CD4-positive, alpha-beta T cell treated with Interleukin-6 for 4 hours (primary cell): ENCODE results near the gene GNGT1.
"Not testable (repeated sequence)": the region's sequence is repeated elsewhere in the genome, so short reads cannot be mapped to it uniquely, and the experiment has no call there.

Experiments used
- DNase-seq: peaks from one replicate; pipeline ENCODE4 v3.0.0-alpha.2; 2020; ENCODE audit warnings: mixed read lengths

Gene GNGT1

GRCh38 chr7:93910076-93910994 lies 4.0 kb downstream of the GNGT1 start:
- DNase-seq, result no peak

DNA sequence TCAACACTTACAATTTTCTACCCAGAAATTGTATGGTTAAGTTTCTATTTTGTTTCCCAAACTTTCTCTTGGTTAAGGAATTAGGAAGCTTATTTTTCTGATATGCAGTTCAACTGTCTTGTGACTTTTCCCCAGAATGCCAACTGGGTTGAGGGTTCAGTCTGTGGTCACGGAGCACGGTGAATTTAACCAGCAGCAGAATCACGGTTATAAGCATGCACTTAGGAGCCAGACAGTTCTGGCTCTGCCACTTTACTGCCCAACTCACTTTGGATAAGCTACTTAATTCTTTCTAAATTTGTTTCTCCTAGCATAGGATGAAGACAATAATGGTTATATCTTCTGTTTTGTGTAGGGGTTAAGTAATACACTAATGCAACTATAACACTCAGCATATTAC lies 4.9 kb downstream of the GNGT1 start:
- DNase-seq, result not testable (repeated sequence)

GRCh38 chr7:93911661-93912060 lies 5.3 kb downstream of the GNGT1 start:
- DNase-seq, result not testable (repeated sequence)

DNA sequence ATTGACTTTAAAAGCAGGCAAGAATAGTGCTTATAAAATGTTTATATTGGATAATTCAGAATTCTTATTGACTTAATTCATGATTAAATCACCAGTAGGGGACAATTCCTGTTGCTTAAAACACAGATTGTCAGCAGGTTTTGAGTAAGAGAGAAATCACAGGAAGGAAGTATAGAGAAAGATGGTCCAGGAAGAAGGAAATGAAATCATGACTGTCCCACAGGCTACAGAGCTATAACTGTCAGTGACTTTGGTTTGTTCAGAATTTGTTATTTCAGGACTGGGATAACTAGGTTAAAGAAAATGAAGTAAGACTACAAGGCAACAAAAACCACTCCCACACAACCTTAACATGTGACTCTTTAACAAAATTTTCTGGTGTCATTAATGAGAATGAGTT lies 6.8 kb downstream of the GNGT1 start:
- no peak for DNase-seq

GRCh38 chr7:93914581-93915066 lies 8.3 kb downstream of the GNGT1 start:
- DNase-seq, result no peak

DNA sequence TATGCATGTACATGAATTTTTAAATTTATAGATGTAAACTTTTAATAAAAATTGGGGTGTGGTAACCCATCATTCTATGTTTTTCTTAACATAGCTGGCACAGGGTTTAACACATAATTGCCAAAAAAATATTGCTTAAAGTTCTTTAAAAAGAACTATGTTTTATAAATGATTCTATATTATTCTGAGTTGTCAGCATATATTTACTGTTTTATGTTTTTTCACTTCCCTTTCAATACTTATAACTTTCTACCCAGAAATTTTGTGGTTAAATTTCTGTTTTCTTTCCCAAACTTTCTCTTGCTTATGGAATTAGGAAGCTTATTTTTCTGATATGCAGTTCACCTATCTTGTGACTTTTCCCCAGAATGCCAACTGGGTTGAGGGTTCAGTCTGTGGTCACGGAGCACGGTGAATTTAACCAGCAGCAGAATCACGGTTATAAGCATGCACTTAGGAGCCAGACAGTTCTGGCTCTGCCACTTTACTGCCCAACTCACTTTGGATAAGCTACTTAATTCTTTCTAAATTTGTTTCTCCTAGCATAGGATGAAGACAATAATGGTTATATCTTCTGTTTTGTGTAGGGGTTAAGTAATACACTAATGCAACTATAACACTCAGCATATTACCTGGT lies 9.0 kb downstream of the GNGT1 start:
- DNase-seq, result not testable (repeated sequence)

DNA sequence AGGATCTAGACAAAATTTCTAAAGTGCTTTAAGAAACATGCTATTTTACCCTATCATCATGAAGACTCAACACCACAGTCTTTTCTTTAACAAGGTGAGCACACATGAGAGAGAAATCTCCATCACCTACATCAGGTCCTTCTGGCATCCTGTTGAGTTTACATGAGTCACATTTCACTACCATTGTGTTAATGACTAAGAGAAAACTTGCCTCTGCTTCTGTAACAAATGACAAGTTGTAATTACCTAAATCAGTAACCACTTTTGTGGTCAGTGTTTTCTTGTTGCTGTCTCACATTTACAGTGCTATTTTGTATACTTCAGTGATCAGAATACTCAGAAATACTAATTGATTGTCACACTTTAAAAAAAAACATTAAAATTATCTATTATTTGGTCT lies 9.5 kb downstream of the GNGT1 start:
- DNase-seq, result not testable (repeated sequence)

DNA sequence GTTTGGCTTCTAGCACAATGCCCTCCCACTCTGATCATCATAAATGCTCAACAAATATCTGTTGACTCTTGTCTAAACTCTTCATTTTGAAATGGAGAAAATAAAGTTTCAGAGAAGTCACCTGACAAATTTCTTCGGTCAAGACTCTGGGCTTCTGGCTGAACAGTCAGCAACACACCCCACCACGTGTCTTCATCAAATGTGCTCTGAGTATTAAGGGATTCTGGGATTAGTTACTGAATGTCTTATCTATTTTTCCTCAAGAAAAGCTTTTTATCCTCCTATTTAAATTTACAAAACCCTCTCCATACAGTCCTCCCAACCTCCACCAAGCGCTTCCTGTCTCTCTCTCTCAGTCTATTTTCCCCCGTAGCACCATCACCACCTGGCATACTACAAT lies 9.9 kb downstream of the GNGT1 start:
- not testable (repeated sequence) for DNase-seq

DNA sequence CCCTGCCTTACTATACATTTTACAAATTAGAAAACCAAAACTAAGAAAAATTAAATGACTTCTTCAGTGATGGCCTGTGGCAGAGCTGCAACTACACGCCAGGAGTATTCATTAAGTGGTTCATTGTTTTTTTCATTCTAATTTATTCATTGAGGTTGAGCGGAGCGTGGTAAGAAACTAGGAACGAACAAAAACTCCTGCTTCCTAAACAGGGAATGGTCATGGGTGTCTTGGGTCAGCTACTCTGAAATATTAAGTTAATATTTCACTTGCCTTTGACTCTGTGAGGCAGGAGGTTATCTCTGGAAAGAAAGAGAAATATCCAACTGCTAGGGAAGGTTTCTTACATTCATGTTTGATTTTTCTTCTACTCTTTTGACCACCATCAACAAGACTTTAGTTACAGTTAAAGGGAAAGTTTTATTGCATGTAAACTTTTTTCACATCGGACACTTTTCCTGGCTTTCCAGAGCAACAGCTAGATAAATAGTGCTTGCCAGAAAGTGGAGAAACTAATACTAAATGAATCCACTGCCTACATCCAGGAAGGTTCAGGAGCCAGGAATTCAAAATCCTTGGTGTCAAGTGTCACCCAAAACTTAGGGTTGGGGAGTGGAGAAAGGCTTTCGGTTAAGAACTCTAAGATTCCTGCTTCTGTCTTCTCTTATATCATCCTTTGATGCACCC lies 14.3 kb downstream of the GNGT1 start:
- no peak for DNase-seq

DNA sequence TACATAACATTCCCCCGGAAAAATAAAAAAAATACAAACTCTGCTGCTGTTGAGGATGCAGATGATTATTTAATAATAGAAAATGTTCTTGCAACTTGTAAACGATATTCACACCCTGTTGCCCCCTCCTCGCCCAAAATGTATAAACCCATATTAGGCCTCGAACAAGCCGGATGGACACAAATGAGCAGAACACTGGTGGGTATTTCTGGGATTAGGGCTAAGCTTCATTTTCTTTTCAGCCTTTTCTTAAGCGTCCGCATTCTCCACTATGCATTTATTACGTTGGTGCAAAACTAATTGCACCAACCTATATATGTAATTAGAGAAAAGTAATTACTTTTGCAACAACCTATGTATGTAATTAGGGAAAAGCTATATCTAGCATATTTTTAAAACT lies 14.8 kb downstream of the GNGT1 start:
- DNase-seq, result no peak

DNA sequence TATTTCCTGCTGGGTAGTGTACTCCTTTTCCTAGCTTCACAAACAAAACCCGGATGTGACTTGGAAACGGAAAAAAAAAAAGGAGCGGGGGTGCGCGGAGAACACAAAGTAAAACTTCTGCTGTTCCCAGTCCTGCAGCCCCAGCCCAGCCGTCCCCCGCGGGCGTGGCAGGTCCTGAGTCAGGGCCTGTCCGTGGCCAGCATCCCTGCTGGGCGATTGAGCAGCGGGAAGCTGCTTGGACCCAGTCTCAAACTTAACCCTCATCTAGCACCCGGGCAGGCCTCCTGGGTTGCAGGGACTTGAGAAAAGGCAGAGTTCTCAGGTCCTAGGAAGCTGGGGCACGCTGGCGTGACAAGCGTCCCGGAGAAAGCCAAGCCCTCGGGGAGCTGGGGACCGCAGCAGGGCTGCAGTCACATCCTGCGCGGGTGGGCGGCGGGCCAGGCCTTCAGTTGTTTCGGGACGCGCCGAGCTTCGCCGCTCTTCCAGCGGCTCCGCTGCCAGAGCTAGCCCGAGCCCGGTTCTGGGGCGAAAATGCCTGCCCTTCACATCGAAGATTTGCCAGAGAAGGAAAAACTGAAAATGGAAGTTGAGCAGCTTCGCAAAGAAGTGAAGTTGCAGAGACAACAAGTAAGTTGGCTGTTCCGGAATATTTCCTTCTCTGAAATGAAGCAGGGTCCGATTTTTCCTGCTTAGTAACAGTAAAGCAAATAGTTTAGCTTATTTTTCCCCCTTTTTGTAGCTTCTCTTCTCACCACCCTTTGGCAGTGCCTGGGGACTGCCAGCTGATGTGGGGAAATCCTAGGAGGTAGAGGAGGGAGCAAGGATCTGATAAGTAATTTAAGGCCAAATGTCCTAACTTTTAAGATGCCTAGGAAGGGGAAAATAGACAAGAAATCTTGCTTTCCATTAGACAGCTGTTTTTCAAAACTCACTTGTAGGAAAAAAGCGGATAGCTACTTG lies 15.5 kb downstream of the GNGT1 start, which contains the start of gene GNG11:
GNG11 (plus strand) TSS at position 129 of the 960 bp plus-strand sequence; CDS start at position 532, 403 bp downstream.
- DNase-seq, result peak; percentile 1

DNA sequence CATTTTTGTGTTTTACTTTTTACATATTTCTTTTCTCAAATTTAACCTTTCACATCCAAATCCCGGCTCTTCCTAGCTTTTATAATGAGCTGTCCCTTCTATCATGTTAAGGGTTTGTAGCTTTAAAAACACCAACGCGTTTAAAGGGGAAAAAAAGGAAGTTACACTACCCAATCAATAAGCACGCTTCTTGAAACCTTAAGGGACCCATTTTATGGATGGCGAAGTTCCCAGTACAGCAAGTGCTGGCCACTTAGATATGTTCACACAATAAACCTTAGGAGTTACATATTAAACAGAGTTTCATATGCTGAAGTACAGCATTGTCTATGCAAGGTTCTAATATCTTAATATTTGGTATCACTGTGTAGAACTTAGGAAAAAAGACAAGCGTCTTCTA lies 16.9 kb downstream of the GNGT1 start:
- no peak for DNase-seq

DNA sequence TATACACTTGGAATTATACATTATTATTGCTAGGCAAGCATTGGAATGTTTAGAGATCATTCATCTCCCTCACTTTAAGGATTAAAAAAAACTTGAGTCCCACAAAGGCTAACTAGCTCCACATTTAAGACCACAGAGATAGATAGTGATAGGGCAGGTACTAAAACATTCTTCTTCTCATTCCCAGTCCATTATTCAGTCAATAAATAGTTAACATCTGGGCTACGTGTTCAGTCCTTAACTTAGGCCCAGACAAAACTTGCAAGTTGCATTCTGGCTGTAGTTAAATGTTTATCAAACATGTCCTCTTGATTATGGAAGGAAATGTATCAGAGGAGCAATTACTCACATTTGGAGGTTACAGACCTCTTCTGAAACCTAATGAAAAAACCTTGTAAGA lies 17.6 kb downstream of the GNGT1 start:
- no peak for DNase-seq

DNA sequence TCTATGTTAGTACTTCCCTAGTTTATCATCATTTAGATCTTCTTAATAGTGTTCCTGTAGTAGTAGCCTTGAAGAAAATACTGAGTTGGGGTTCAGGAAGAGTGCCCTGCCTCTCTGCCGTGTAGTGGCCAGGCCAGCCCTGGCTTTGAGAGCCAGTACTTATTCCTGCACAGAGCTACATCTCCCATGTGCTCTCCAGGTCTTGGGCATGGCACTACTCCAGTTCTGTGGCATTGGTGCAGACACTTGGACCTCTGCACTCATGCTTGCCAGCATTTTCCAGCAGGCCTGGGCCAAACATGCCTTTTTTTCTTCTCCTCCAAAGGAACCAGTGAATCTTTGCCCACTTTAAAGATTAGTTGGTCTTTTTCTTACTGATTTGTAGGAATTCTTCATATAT lies 20.4 kb downstream of the GNGT1 start:
- DNase-seq, result no peak

DNA sequence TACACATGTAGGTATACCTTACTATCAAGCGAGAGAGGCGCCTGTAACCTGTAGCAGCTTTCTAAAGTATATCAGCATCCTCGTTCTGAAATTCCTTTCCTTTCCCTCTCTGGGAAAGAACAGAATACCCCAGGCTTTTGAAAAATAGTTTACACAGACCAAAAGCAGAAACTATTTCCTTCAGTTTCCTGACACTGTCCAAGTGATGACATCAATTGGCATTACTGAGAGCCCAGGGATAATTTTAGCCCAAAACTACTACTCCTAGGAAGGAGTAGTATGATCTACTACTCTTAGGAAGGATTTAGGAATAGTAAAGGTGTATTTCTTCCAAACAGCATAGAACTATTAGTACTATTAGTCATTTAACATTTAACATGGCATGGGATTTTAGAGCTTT lies 21.2 kb downstream of the GNGT1 start:
- no peak for DNase-seq

GRCh38 chr7:93931655-93932054 lies 25.3 kb downstream of the GNGT1 start:
- DNase-seq, result no peak

GRCh38 chr7:93933156-93933555 lies 26.8 kb downstream of the GNGT1 start:
- no peak for DNase-seq

DNA sequence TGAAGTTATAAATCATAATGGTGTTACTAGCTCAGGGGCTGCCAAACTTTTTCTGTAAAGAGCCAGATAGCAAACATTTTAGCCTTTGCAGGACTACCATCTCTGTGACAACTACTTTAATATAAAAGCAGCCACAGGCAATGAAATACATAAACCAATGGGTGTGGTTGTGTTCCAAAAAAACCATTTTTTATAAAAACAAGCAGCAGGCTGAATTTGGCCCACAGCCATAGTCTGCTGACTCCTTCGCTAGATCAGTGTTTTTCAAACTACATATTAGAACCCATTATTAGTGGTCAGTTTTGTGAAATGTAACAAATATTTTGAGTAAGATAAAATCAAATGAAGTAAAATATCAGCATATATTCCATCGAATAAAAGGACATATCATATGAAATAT lies 28.7 kb downstream of the GNGT1 start:
- no peak for DNase-seq

DNA sequence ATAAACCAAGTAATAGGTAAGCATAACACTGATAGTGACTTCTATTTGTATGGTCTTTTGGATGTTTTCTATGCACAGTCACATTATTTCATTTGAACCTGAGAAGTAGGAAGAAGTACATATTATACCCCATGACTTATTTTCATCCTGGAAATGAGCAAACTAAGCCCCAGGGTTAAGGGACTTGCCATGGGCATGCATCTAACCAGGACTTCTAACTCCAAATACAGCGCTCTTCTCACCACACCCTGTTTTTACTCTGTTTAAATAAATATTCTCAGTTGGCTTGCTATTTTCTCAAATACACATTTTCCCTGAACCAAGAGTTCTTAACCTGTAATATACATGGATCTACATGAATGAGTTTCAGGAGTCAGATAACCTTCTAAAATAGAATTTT lies 31.5 kb downstream of the GNGT1 start:
- no peak for DNase-seq

- no peak for DNase-seq
Observed at GRCh38 chr7:93938293-93938692, 31.9 kb downstream of the GNGT1 start.

GRCh38 chr7:93941945-93942344 lies 35.6 kb downstream of the GNGT1 start:
- no peak for DNase-seq
